HCT116 (cell line): ENCODE measurements around the gene MDFIC.

ENCODE experiments used
- ELF1 ChIP-seq: IDR thresholded peaks from 2 replicates; pipeline ENCODE4 v1.6.1; 2012; ENCODE audit warnings: low read depth, borderline replicate concordance
- EZH2 ChIP-seq: fragments of 200-600 bp; sonication (generic); IDR thresholded peaks from 2 replicates; pipeline ENCODE4 v1.6.1; 2017; ENCODE audit warnings: antibody characterized with exemption, mixed run types
- FOSL1 ChIP-seq: IDR thresholded peaks from 2 replicates; pipeline ENCODE4 v1.6.1; 2012; ENCODE audit warnings: low read depth
- JUND ChIP-seq: IDR thresholded peaks from 2 replicates; pipeline ENCODE4 v1.6.1; 2012
- MAX ChIP-seq: IDR thresholded peaks from 2 replicates; pipeline ENCODE4 v1.6.1; 2012
- POLR2A ChIP-seq: IDR thresholded peaks from 2 replicates; pipeline ENCODE4 v1.7.0; 2011; ENCODE audit warnings: borderline replicate concordance; ENCODE audit not compliant: insufficient read depth, insufficient read length; ENCODE audit errors: extremely low read depth
- POLR2AphosphoS5 ChIP-seq: IDR thresholded peaks from 2 replicates; pipeline ENCODE4 v1.6.1; 2011; ENCODE audit warnings: mild to moderate bottlenecking, low read depth, low read length, moderate library complexity
- ZFX ChIP-seq: fragments of 450-650 bp; IDR thresholded peaks from 2 replicates; pipeline ENCODE4 v1.6.1; 2017
- TF ChIP-seq, protein P1 (sequence below), 3 experiments: fragments of 200-600 bp in 1 of 3; sonication (generic) in 1 of 3; IDR thresholded peaks in 2 of 3; conservative IDR thresholded peaks in 1 of 3; 2 replicates each; pipeline ENCODE4 v1.5.1; 2012 to 2017; ENCODE audit warnings: low read depth in 2 of 3, low read length in 2 of 3, antibody characterized with exemption in 1 of 3, borderline replicate concordance in 1 of 3, control low read depth in 1 of 3, mild to moderate bottlenecking in 1 of 3, mixed read lengths in 1 of 3, mixed run types in 1 of 3, moderate library complexity in 1 of 3; ENCODE audit not compliant: insufficient read depth in 1 of 3
- TF ChIP-seq, protein P2 (sequence below): IDR thresholded peaks from 2 replicates; pipeline ENCODE4 v1.6.1; 2012; ENCODE audit warnings: low read depth
- TF ChIP-seq, protein P3 (sequence below): IDR thresholded peaks from 2 replicates; pipeline ENCODE4 v1.6.1; 2012

DNA sequence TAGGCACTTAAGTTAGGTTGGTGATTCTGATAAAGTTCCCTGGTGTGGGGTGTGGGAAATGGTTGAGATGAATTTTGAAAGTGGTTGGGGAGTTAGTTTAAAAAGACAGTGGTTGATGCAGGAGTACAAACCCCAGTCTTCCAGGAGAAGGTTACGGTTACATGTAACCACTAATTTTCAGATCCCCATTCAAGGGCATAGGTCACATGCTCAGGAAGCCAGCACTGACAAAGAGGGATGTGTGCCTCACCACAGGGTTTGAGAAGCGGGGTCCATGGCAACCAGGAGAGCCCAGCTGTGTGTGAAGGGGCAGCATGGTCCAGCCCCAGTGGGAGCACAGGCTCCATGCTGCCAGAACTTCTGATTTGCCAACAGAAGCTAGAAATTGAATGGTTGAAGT is 144.2 kb downstream of the MDFIC start:
- TF ChIP-seq POLR2AphosphoS5: no peak
- TF ChIP-seq JUND: no peak
- TF ChIP-seq, protein P1, sequence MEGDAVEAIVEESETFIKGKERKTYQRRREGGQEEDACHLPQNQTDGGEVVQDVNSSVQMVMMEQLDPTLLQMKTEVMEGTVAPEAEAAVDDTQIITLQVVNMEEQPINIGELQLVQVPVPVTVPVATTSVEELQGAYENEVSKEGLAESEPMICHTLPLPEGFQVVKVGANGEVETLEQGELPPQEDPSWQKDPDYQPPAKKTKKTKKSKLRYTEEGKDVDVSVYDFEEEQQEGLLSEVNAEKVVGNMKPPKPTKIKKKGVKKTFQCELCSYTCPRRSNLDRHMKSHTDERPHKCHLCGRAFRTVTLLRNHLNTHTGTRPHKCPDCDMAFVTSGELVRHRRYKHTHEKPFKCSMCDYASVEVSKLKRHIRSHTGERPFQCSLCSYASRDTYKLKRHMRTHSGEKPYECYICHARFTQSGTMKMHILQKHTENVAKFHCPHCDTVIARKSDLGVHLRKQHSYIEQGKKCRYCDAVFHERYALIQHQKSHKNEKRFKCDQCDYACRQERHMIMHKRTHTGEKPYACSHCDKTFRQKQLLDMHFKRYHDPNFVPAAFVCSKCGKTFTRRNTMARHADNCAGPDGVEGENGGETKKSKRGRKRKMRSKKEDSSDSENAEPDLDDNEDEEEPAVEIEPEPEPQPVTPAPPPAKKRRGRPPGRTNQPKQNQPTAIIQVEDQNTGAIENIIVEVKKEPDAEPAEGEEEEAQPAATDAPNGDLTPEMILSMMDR (IDR thresholded peaks at IDR 0.05 in 2 of 3, conservative IDR thresholded peaks at IDR 0.05 in 1 of 3; ENCODE audit: borderline replicate concordance in 1 of 3, insufficient read depth in 1 of 3, low read depth in 2 of 3, low read length in 2 of 3): no peak
- TF ChIP-seq FOSL1: no peak
- no peak for TF ChIP-seq ELF1
- TF ChIP-seq, protein P2, sequence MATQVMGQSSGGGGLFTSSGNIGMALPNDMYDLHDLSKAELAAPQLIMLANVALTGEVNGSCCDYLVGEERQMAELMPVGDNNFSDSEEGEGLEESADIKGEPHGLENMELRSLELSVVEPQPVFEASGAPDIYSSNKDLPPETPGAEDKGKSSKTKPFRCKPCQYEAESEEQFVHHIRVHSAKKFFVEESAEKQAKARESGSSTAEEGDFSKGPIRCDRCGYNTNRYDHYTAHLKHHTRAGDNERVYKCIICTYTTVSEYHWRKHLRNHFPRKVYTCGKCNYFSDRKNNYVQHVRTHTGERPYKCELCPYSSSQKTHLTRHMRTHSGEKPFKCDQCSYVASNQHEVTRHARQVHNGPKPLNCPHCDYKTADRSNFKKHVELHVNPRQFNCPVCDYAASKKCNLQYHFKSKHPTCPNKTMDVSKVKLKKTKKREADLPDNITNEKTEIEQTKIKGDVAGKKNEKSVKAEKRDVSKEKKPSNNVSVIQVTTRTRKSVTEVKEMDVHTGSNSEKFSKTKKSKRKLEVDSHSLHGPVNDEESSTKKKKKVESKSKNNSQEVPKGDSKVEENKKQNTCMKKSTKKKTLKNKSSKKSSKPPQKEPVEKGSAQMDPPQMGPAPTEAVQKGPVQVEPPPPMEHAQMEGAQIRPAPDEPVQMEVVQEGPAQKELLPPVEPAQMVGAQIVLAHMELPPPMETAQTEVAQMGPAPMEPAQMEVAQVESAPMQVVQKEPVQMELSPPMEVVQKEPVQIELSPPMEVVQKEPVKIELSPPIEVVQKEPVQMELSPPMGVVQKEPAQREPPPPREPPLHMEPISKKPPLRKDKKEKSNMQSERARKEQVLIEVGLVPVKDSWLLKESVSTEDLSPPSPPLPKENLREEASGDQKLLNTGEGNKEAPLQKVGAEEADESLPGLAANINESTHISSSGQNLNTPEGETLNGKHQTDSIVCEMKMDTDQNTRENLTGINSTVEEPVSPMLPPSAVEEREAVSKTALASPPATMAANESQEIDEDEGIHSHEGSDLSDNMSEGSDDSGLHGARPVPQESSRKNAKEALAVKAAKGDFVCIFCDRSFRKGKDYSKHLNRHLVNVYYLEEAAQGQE: no peak
- TF ChIP-seq MAX: no peak
- no peak for TF ChIP-seq POLR2A
- no peak for TF ChIP-seq ZFX
- TF ChIP-seq EZH2: no peak
- TF ChIP-seq, protein P3, sequence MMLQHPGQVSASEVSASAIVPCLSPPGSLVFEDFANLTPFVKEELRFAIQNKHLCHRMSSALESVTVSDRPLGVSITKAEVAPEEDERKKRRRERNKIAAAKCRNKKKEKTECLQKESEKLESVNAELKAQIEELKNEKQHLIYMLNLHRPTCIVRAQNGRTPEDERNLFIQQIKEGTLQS: no peak
